HEK293 (cell line): Measurements from ENCODE around the gene MGST2.

Experiments used
- HOXA7 ChIP-seq: sonication (generic); formaldehyde crosslinking; IDR thresholded peaks from 2 replicates; pipeline ENCODE4 v1.8.1; 2022; ENCODE audit warnings: missing genetic modification reagents, borderline replicate concordance
- KLF1 ChIP-seq: fragments of 450-650 bp; formaldehyde crosslinking; IDR thresholded peaks from 2 replicates; pipeline ENCODE4 v1.5.1; 2016; ENCODE audit warnings: missing biosample characterization, missing genetic modification characterization
- KLF9 ChIP-seq: fragments of 450-650 bp; formaldehyde crosslinking; IDR thresholded peaks from 2 replicates; pipeline ENCODE4 v1.5.1; 2016; ENCODE audit warnings: missing biosample characterization, missing genetic modification characterization, low read depth
- ZNF391 ChIP-seq: fragments of 450-650 bp; formaldehyde crosslinking; IDR thresholded peaks from 2 replicates; pipeline ENCODE4 v1.5.1; 2016; ENCODE audit warnings: low read depth, missing biosample characterization, missing genetic modification characterization, borderline replicate concordance
- TF ChIP-seq, protein P1 (sequence below): fragments of 450-650 bp; formaldehyde crosslinking; IDR thresholded peaks from 2 replicates; pipeline ENCODE4 v1.5.1; 2016; ENCODE audit warnings: missing biosample characterization, missing genetic modification characterization

DNA sequence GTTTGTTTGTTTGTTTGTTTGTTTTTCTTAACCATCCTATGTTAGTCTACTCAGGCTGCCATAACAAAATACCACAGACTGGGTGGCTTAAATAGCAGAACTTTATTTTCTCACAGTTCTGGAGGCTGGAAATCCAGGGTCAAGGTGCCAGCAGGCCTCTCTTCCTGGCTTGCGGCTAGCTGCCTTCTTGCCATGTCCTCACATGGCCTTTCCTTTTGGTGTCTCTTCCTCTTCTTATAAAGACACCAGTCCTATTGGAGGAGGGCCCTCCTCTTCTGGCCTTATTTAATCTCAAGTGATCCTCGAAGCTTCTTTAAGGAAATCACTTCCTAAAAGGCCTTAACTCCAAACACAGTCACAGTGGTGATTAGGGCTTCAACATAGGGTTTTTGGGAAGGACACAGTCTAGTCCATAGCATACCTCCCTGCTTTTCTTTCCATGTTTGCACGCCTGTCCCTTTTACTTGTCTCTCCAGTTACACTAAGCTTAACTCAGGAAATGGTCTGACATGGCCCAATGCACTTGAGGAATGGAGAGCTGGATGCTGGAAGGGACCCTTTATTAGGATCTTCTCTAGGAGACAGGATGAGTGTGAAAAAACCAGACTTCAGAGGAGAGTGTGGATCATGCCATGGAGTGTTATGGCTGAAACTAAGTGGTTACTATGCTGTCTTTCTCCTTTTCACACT is 36.0 kb upstream of the MGST2 start:
- TF ChIP-seq HOXA7 (CRISPR knock-in tag) (no peak), ZNF391 (no peak), KLF9 (tag by site-specific recombination) (no peak), KLF1 (tag by site-specific recombination) (no peak)
- TF ChIP-seq, protein P1, sequence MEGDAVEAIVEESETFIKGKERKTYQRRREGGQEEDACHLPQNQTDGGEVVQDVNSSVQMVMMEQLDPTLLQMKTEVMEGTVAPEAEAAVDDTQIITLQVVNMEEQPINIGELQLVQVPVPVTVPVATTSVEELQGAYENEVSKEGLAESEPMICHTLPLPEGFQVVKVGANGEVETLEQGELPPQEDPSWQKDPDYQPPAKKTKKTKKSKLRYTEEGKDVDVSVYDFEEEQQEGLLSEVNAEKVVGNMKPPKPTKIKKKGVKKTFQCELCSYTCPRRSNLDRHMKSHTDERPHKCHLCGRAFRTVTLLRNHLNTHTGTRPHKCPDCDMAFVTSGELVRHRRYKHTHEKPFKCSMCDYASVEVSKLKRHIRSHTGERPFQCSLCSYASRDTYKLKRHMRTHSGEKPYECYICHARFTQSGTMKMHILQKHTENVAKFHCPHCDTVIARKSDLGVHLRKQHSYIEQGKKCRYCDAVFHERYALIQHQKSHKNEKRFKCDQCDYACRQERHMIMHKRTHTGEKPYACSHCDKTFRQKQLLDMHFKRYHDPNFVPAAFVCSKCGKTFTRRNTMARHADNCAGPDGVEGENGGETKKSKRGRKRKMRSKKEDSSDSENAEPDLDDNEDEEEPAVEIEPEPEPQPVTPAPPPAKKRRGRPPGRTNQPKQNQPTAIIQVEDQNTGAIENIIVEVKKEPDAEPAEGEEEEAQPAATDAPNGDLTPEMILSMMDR (tag by site-specific recombination) = no peak
